ENCODE data around the gene OR6Y1.

The OR6Y1 gene

DNA sequence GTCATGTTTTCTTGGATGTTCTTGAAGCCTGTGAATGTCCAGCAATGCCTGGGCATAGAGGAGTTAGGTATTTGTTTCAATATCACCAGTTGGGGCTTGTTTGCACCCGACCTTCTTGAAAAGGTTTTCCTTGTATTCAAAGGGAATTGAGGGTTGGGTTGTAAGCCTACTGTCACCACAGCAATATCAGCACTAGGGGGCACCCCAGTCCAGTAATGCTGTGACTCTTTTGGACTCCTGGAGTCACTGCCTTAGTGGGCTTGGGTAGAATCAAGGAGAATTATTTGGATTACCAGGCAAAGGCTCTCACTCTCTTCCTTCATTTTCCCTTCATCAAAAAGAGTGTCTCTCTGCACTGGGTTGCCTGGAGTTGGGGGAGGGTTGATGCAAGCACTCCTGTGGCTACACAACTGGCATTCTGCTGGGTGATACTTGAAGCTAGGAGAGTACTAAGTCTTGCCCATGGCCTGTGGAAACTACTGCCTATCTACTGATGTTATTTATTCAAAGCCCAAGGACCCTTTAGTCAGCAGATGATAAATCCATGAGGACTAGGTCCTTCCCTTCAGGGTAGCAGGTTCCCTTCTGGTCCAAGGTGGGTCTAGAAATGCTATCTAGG is 47.7 kb downstream of the OR6Y1 start:
- DNase-seq (ENCODE audit: low read depth in 2 of 3, low spot score in 2 of 3): no peak

DNA sequence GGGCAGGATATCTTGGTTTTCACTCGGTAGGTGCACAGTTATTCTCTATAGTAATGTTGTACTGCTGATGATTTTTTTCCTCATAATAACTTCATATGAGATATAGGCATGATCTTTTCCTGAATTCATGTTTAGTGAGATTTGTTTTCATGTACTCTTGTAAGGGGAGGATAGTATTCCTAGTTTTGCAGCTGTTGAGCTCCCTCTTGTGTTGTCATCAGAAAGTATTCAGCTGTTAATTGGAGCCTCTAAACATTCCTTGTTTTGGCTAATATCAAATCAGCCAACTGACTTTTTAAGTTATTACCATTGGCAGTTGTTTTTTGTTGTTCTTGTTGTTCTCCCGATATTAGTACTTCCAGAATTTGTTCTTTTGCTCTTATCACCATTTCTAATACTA is 57.8 kb downstream of the OR6Y1 start:
- no peak for DNase-seq (ENCODE audit: low read depth in 2 of 3, low spot score in 2 of 3)

DNA sequence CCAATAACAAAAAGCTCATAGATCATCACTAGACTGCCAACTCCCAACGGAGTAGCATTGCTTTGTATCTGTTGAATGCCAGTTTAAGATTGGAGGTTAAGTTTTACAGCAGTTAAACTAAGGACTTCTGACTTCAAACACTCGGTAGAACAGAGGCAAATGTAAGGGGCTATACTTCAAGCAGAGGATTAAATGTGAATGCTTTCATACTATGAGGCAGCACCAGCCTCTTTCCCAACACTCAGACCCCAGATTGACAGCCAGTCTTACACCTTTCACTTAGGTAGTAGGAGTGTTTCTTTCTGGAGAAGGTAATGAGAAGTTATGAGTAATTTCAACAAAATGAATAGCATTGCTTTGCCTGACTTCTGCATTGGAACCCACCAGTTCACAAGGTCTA is 59.4 kb downstream of the OR6Y1 start:
- no peak for DNase-seq (ENCODE audit: low read depth in 2 of 3, low spot score in 2 of 3)
